ENCODE results near the gene BLTP3B.

BLTP3B gene

DNA sequence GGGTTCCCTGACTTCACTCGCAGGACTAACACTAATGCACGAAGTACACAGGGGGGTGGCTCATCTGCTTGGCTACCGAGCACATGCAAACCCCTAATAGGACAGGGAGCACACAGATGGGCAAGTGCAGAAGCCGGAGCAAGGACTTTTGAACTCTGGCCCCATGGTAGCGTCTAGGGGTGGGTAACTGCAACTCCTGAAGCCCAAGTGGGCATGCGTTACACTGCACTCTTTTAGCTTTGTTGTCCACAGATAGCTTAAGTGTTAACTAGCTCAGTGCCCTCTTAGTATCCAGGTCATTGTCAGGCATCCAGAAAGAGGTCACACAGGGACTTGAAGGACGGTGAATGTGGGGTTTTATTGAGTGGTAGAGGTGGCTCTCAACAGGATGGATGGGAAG is 3.0 kb upstream of the BLTP3B start:
- H3K4me1 Mint-ChIP-seq: peaks cover 15% of the 10 kb centered on the region
- H3K36me3 Mint-ChIP-seq: peaks cover 2% of the 10 kb centered on the region
- no peaks in the 10 kb centered on the region for H3K9me3 Mint-ChIP-seq
- H3K27ac Mint-ChIP-seq: no peak overlapping the region
- H3K27me3 Mint-ChIP-seq: no peaks in the 10 kb centered on the region
- no peak overlapping the region for H3K4me3 Mint-ChIP-seq

DNA sequence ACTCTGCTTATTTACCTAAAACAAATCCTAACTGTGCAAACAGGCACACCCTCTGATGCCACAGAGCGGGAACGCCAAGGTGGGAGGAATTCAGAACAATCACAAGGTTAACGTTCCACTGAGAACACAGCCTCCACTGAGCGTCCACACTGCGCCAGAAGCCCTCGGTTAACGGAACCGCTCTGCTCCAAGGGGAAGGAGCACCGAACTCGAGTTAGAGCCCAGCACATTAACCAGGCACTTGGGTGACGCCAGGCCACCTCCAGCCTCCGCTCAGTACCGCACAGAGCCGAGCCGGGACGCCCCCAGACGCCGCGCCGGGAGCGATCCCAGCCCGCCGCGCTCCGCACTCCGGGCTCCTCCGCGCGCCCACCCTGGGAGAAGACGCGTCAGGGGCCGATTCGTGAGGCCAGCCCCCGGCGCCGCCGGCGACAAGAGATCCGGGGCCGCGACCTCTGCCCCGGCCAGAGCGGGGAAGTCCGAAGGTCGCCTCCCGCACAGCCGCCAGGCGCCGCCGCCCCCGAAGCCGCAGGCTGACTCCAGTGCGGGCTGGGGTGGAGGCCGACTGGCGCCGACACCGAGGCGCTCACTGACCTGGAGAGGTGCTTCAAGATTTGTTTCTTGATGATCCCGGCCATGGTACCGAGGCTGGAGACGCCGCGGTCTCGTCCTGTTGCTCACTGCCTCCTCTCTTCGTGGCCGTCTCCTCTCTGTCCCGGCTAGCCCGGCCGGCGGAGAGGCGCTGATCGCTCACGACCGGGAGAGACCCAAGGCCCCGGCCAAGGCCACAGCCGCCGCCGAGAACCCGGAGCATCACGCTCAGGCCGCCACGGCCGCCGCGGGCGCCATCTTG is 450 bp downstream of the BLTP3B start:
- Mint-ChIP-seq H3K4me3 (peak overlapping the region; percentile 92), H3K4me1 (peaks cover 46% of the 10 kb centered on the region)

DNA sequence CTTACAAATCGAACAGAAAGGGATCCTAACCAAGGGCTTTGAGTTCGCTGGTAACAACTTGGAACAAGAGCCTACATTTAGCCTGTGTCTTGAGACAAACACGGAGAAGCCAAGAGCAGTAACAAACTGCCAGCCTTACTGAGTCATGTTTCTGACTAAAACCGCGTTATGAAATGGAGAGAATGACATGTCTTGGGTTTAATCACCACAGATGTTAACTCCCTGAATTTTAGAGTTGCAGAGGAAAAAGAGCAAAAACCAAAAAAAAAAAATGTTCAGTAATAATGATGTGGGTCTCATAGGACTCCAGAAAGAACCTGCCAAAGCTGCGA is 1.0 kb downstream of the BLTP3B start:
- Mint-ChIP-seq H3K36me3 (peaks cover 1% of the 10 kb centered on the region), H3K4me1 (peaks cover 51% of the 10 kb centered on the region), H3K27me3 (no peaks in the 10 kb centered on the region), H3K9me3 (no peaks in the 10 kb centered on the region), H3K27ac (peak overlapping the region; percentile 97), H3K4me3 (peak overlapping the region; percentile 91)

More for the DNA sequence above, 450 bp downstream of the BLTP3B start:
- Mint-ChIP-seq H3K27me3 (no peaks in the 10 kb centered on the region), H3K27ac (peak overlapping the region; percentile 97), H3K9me3 (no peaks in the 10 kb centered on the region), H3K36me3 (peaks cover 1% of the 10 kb centered on the region)

DNA sequence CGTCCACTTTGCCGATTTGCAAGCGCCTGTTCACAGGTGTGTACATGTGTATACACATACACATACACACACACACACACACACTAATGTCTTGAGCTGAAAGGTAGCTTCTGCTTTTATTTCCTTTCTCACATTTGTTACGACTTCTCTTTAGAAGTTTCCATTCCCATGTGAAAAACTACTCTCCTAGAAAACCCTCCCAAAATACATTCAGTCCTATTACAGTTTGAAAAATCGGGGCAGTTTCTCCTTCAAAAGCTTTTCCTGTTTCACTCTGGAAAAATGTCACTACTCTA is 3.9 kb downstream of the BLTP3B start:
- Mint-ChIP-seq H3K36me3 (peaks cover 5% of the 10 kb centered on the region), H3K4me1 (peaks cover 64% of the 10 kb centered on the region), H3K4me3 (peak overlapping the region; percentile 15), H3K27ac (peak overlapping the region; percentile 18), H3K9me3 (no peaks in the 10 kb centered on the region), H3K27me3 (no peaks in the 10 kb centered on the region)

GRCh38 chr12:100138048-100138802 is 4.4 kb downstream of the BLTP3B start:
- H3K27ac Mint-ChIP-seq: no peak overlapping the region
- peaks cover 60% of the 10 kb centered on the region for H3K4me1 Mint-ChIP-seq
- H3K27me3 Mint-ChIP-seq: no peaks in the 10 kb centered on the region
- H3K9me3 Mint-ChIP-seq: no peaks in the 10 kb centered on the region
- peak overlapping the region; percentile 41 for H3K4me3 Mint-ChIP-seq
- H3K36me3 Mint-ChIP-seq: peaks cover 5% of the 10 kb centered on the region

DNA sequence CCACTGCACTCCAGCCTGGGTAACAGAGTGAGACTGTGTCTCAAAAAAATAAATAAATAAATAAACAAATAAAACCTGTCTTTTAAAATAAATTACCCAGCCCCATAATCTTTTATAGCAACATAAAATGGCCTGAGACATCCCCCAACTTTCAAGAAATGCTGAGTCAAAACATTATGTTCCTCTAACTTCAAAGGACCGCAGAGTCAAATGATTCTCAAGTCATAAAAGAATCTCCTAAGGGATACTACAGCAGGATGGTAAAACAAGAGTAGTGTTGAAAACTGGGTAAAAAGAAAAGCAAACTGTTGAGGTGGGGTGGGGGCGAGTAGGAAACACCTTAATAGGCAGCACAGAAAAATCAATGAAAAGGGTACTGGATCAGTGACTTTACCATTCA is 9.5 kb downstream of the BLTP3B start:
- peaks cover 9% of the 10 kb centered on the region for H3K36me3 Mint-ChIP-seq
- H3K4me3 Mint-ChIP-seq: no peak overlapping the region
- H3K27ac Mint-ChIP-seq: no peak overlapping the region
- no peaks in the 10 kb centered on the region for H3K27me3 Mint-ChIP-seq
- H3K9me3 Mint-ChIP-seq: no peaks in the 10 kb centered on the region
- H3K4me1 Mint-ChIP-seq: peaks cover 56% of the 10 kb centered on the region

DNA sequence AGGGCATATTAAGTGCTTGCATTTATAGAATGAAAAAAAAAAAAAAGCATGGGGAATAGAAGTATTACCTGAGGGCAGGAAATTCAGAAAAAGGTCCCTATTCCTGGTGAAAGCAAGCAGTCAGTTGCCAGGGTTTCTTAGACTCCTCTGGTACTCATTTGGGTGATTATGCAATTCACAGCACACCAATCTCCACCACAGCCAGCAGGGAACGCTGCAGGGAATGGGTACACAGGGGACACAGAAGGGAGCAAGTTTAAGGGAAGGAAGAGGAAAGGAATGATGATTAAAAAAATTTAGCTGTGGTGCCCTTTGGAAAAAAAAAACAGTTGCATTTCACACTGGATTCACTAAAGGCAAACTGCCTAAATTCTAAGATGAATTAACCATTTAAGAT is 14.2 kb downstream of the BLTP3B start:
- no peaks in the 10 kb centered on the region for H3K9me3 Mint-ChIP-seq
- H3K4me1 Mint-ChIP-seq: peaks cover 57% of the 10 kb centered on the region
- peaks cover 8% of the 10 kb centered on the region for H3K36me3 Mint-ChIP-seq
- no peak overlapping the region for H3K4me3 Mint-ChIP-seq
- peak overlapping the region; percentile 57 for H3K27ac Mint-ChIP-seq
- H3K27me3 Mint-ChIP-seq: no peaks in the 10 kb centered on the region

- H3K4me3 Mint-ChIP-seq: peak overlapping the region; percentile 37
Measured at GRCh38 chr12:100127766-100128511, 14.7 kb downstream of the BLTP3B start.

GRCh38 chr12:100123316-100124095 is 19.2 kb downstream of the BLTP3B start:
- no peak overlapping the region for H3K4me3 Mint-ChIP-seq
- H3K9me3 Mint-ChIP-seq: peaks cover 11% of the 10 kb centered on the region
- no peaks in the 10 kb centered on the region for H3K27me3 Mint-ChIP-seq
- H3K27ac Mint-ChIP-seq: no peak overlapping the region
- peaks cover 48% of the 10 kb centered on the region for H3K4me1 Mint-ChIP-seq
- H3K36me3 Mint-ChIP-seq: peaks cover 10% of the 10 kb centered on the region

More at GRCh38 chr12:100127766-100128511, 14.7 kb downstream of the BLTP3B start:
- peaks cover 8% of the 10 kb centered on the region for H3K36me3 Mint-ChIP-seq
- peaks cover 59% of the 10 kb centered on the region for H3K4me1 Mint-ChIP-seq
- H3K9me3 Mint-ChIP-seq: peaks cover 1% of the 10 kb centered on the region
- H3K27me3 Mint-ChIP-seq: no peaks in the 10 kb centered on the region
- H3K27ac Mint-ChIP-seq: peak overlapping the region; percentile 57

DNA sequence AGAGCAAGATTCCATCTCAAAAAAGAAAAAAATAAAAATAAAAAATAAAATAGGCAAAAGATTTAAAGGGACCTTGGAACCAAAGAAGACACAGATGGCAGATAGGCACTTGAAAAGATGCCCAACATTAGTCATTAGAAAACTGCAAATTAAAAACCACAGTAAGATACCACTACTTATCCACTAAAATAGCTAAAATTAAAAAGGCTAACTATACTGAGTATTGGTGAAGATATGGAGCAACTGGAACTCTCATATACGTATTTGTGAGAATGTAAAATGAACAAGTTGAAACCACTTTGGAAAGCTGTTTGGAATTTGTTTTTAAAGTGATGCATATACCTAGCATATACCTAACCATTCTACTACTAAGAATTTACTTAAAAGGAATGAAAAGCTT is 22.3 kb downstream of the BLTP3B start:
- Mint-ChIP-seq H3K4me3 (no peak overlapping the region), H3K4me1 (peaks cover 32% of the 10 kb centered on the region), H3K9me3 (peaks cover 11% of the 10 kb centered on the region), H3K27ac (no peak overlapping the region), H3K36me3 (peaks cover 16% of the 10 kb centered on the region), H3K27me3 (no peaks in the 10 kb centered on the region)

GRCh38 chr12:100115291-100115690 is 27.4 kb downstream of the BLTP3B start:
- H3K27ac Mint-ChIP-seq: no peak overlapping the region
- H3K27me3 Mint-ChIP-seq: no peaks in the 10 kb centered on the region
- peaks cover under 1% of the 10 kb centered on the region for H3K9me3 Mint-ChIP-seq
- H3K4me1 Mint-ChIP-seq: peaks cover 44% of the 10 kb centered on the region
- H3K36me3 Mint-ChIP-seq: peaks cover 14% of the 10 kb centered on the region
- H3K4me3 Mint-ChIP-seq: no peak overlapping the region

DNA sequence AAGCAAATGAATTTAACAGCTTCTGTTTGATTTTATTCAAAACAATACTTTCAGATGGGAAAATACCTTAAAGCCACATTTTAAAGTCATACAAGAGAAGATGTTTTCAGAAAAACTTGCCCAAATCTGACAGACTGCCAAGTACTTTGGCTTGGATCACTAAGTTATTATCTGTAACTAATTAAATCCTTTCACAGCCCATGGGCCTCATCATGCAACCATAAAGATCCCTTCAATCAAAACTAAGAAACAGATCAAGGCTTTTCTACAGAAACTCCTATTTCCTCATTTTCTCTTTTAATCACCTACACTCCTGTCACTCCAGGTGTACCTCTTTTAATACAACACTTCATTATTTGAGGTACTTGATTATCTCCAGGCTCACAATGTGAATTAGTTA is 28.1 kb downstream of the BLTP3B start:
- Mint-ChIP-seq H3K9me3 (no peaks in the 10 kb centered on the region), H3K4me3 (no peak overlapping the region), H3K27me3 (no peaks in the 10 kb centered on the region), H3K4me1 (peaks cover 44% of the 10 kb centered on the region), H3K27ac (no peak overlapping the region), H3K36me3 (peaks cover 14% of the 10 kb centered on the region)

- no peak overlapping the region for H3K27ac Mint-ChIP-seq
- no peak overlapping the region for H3K4me3 Mint-ChIP-seq
- no peaks in the 10 kb centered on the region for H3K27me3 Mint-ChIP-seq
- H3K36me3 Mint-ChIP-seq: peaks cover 29% of the 10 kb centered on the region
- H3K4me1 Mint-ChIP-seq: peaks cover 29% of the 10 kb centered on the region
- H3K9me3 Mint-ChIP-seq: no peaks in the 10 kb centered on the region
Measured at GRCh38 chr12:100110276-100110675, 32.4 kb downstream of the BLTP3B start.

DNA sequence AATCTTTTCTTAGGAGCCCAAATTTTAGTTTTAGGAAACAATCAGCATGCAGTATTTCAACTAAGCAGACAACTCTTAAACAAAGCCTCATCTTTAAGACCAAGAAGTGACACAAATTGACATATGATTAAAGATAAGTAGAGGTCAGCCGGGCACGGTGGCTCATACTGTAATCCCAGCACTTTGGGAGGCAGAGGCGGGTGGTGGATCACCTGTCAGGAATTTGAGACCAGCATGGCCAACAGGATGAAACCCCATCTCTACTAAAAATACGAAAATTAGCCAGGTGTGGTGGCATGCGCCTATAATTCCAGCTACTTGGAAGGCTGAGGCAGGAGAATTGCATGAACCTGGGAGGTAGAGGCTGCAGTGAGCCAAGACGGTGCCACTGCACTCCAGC is 35.8 kb downstream of the BLTP3B start:
- no peak overlapping the region for H3K4me3 Mint-ChIP-seq
- no peaks in the 10 kb centered on the region for H3K27me3 Mint-ChIP-seq
- peaks cover 31% of the 10 kb centered on the region for H3K36me3 Mint-ChIP-seq
- peaks cover 8% of the 10 kb centered on the region for H3K4me1 Mint-ChIP-seq
- H3K9me3 Mint-ChIP-seq: no peaks in the 10 kb centered on the region
- no peak overlapping the region for H3K27ac Mint-ChIP-seq

DNA sequence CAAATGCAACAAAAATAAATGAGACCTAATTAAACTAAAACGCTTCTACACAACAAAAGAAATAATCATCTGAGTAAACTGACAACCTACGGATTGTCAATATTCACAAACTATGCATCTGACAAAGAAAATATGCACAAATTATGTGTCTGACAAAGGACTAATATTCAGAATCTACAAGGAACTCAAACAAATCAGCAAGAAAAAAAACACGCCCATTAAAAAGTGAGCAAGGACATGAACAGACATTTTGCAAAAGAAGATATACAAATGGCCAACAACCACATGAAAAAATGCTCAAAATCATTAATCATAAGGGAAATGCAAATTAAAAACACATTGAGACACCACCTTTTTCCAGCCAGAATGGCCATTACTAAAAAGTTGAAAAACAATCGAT is 37.0 kb downstream of the BLTP3B start:
- Mint-ChIP-seq H3K9me3 (no peaks in the 10 kb centered on the region), H3K36me3 (peaks cover 31% of the 10 kb centered on the region), H3K27ac (no peak overlapping the region)

More for the DNA sequence above, 37.0 kb downstream of the BLTP3B start:
- Mint-ChIP-seq H3K4me3 (no peak overlapping the region), H3K27me3 (no peaks in the 10 kb centered on the region), H3K4me1 (peaks cover 6% of the 10 kb centered on the region)
